Activated T-helper 1 cell treated with Interleukin-2 at 50 U/mL for 16 hours (primary cell): Measurements from ENCODE around the gene MAP4K2.

Experiments
- DNase-seq: peaks from one replicate; pipeline ENCODE4 v3.0.0-alpha.2; 2020; ENCODE audit warnings: low read depth

Gene MAP4K2

GRCh38 chr11:64767344-64768299 lies 35.4 kb downstream of the MAP4K2 start:
- DNase-seq, result peak; percentile 65

GRCh38 chr11:64766881-64767280 lies 36.1 kb downstream of the MAP4K2 start:
- DNase-seq, result no peak

- no peak for DNase-seq
These were observed 37.0 kb downstream of the MAP4K2 start for GRCh38 chr11:64765851-64766665.

GRCh38 chr11:64765291-64765850 lies 37.6 kb downstream of the MAP4K2 start:
- no peak for DNase-seq

GRCh38 chr11:64764753-64765152 lies 38.3 kb downstream of the MAP4K2 start:
- no peak for DNase-seq

GRCh38 chr11:64764040-64764611 lies 38.9 kb downstream of the MAP4K2 start:
- peak; percentile 45 for DNase-seq

GRCh38 chr11:64763526-64764039 lies 39.4 kb downstream of the MAP4K2 start:
- DNase-seq, result no peak

GRCh38 chr11:64762674-64763525 lies 40.1 kb downstream of the MAP4K2 start:
- DNase-seq, result no peak

GRCh38 chr11:64762277-64762673 lies 40.7 kb downstream of the MAP4K2 start:
- DNase-seq, result no peak

GRCh38 chr11:64760759-64761420 lies 42.1 kb downstream of the MAP4K2 start:
- DNase-seq, result no peak

GRCh38 chr11:64759722-64760719 lies 43.0 kb downstream of the MAP4K2 start, which contains the start of gene PYGM:
Gene PYGM, minus strand, starts transcription at chr11:64759974. Its CDS starts 76 bp downstream, at chr11:64759898.
- DNase-seq, result no peak

- DNase-seq, result no peak
These were observed 43.8 kb downstream of the MAP4K2 start for GRCh38 chr11:64759131-64759721.

- no peak for DNase-seq
These were observed 44.5 kb downstream of the MAP4K2 start for GRCh38 chr11:64758330-64759079.

- DNase-seq, result no peak
These were observed 45.3 kb downstream of the MAP4K2 start for GRCh38 chr11:64757549-64758329.

- no peak for DNase-seq
These were observed 47.2 kb downstream of the MAP4K2 start for GRCh38 chr11:64755681-64756361.

GRCh38 chr11:64754919-64755662 lies 47.9 kb downstream of the MAP4K2 start:
- DNase-seq, result no peak
